Endothelial cell of umbilical vein (primary cell): Measurements from ENCODE around the gene PIGT. TPM values are rescaled to one million over a fixed set of nuclear protein-coding genes. Genes with fewer than 3 reads are reported as not detected.

Experiments
- BruUV-seq: library from RNA; stranded (reverse); fragments of 400-500 nt; replicated peaks from 2 replicates; lab custom pipeline; 2021; lab: Mats Ljungman, UMichigan
- CTCF ChIA-PET: fragments of 300-600, 350-600 bp; sonication (Branson Sonifier 250); formaldehyde crosslinking; loops from one replicate; lab custom pipeline; 2021; ENCODE audit warnings: antibody characterized with exemption, inconsistent platforms; lab: Charles Lee
- POLR2A ChIA-PET: fragments of 300-600, 350-600 bp; sonication (Branson Sonifier 250); formaldehyde crosslinking; loops from one replicate; lab custom pipeline; 2021; ENCODE audit warnings: antibody characterized with exemption, inconsistent platforms; lab: Charles Lee
- DNase-seq: peaks from one replicate; pipeline ENCODE4 v3.0.0-alpha.2; 2011; ENCODE audit warnings: low read depth, low spot score
- FAIRE-seq: peaks from 2 replicates; lab custom pipeline; 2011; peaks lifted over from hg19 to GRCh38; lab: Jason Lieb, UNC
- H2AFZ ChIP-seq: 2 replicates; pipeline ENCODE4 v1.6.0; 2012; ENCODE audit warnings: low read depth, low read length, control low read depth, inconsistent platforms
- H3K27ac ChIP-seq: 2 replicates; pipeline ENCODE4 v1.5.1; 2011; ENCODE audit warnings: low read depth, mild to moderate bottlenecking, control low read depth, low read length, moderate library complexity; ENCODE audit not compliant: insufficient read depth
- H3K27me3 ChIP-seq, 2 experiments: 2 replicates each; pipeline versions ENCODE4 v1.6.0 to v1.6.1; 2011; ENCODE audit warnings: low read length in 2 of 2, mixed read lengths in 1 of 2; ENCODE audit not compliant: control insufficient read depth in 2 of 2, insufficient read depth in 2 of 2
- H3K36me3 ChIP-seq, 2 experiments: 2 replicates in 1 of 2; 3 replicates in 1 of 2; pipeline ENCODE4 v1.5.1; 2011; ENCODE audit warnings: low read length in 2 of 2, mild to moderate bottlenecking in 1 of 2, moderate library complexity in 1 of 2; ENCODE audit not compliant: control insufficient read depth in 2 of 2, insufficient read depth in 2 of 2; ENCODE audit errors: extremely low read depth in 1 of 2
- H3K4me1 ChIP-seq: 3 replicates; pipeline ENCODE4 v1.5.1; 2011; ENCODE audit warnings: mild to moderate bottlenecking, low read length; ENCODE audit not compliant: control insufficient read depth, insufficient read depth; ENCODE audit errors: extremely low read depth
- H3K4me2 ChIP-seq: 2 replicates; pipeline ENCODE4 v1.6.1; 2011; ENCODE audit warnings: low read length, control low read depth, mixed read lengths; ENCODE audit not compliant: insufficient read depth
- H3K4me3 ChIP-seq, 3 experiments: fragments of 200-600 bp in 1 of 3; sonication (generic), shearing (Covaris generic) in 1 of 3; replicated peaks in 1 of 3; 2 replicates each; pipeline ENCODE4 v1.5.1; 2011 to 2016; ENCODE audit warnings: control low read depth in 3 of 3, low read length in 3 of 3, mild to moderate bottlenecking in 2 of 3, inconsistent platforms in 1 of 3, low read depth in 1 of 3, moderate library complexity in 1 of 3; ENCODE audit not compliant: insufficient read depth in 1 of 3
- H3K79me2 ChIP-seq: 2 replicates; pipeline ENCODE4 v1.6.0; 2012; ENCODE audit warnings: low read length, inconsistent platforms; ENCODE audit not compliant: control insufficient read depth, insufficient read depth
- H3K9ac ChIP-seq: replicated peaks from 2 replicates; pipeline ENCODE3; 2011; ENCODE audit warnings: low read length, control low read depth; ENCODE audit not compliant: insufficient read depth; ENCODE audit errors: extremely low read depth
- H3K9me1 ChIP-seq: replicated peaks from 3 replicates; pipeline ENCODE4 v1.6.0; 2011; ENCODE audit warnings: mild to moderate bottlenecking, low read length; ENCODE audit not compliant: control insufficient read depth, insufficient read depth; ENCODE audit errors: extremely low read depth
- H3K9me3 ChIP-seq: replicated peaks from 2 replicates; pipeline ENCODE4 v1.5.1; 2012; ENCODE audit warnings: low read length, inconsistent platforms; ENCODE audit not compliant: control insufficient read depth, insufficient read depth
- H4K20me1 ChIP-seq: replicated peaks from 2 replicates; pipeline ENCODE3; 2011; ENCODE audit warnings: mild to moderate bottlenecking, low read length; ENCODE audit not compliant: control insufficient read depth, insufficient read depth; ENCODE audit errors: extremely low read depth
- CTCF ChIP-seq, 2 donors: IDR thresholded peaks; 1 replicate in 1 of 2; 2 replicates in 1 of 2; pipeline ENCODE4 v1.5.1; 2011; ENCODE audit warnings: low read length in 2 of 2, mild to moderate bottlenecking in 2 of 2, moderate library complexity in 2 of 2, control low read depth in 1 of 2, inconsistent platforms in 1 of 2, low read depth in 1 of 2; ENCODE audit not compliant: insufficient read depth in 1 of 2; ENCODE audit errors: extremely low read depth in 1 of 2
- EZH2 ChIP-seq: IDR thresholded peaks from 2 replicates; pipeline ENCODE4 v1.6.1; 2012; ENCODE audit warnings: borderline replicate concordance, low read depth, mild to moderate bottlenecking, moderate library complexity, low read length, inconsistent platforms; ENCODE audit not compliant: severe bottlenecking
- FOS ChIP-seq: IDR thresholded peaks from 2 replicates; pipeline ENCODE4 v1.6.1; 2011; ENCODE audit warnings: mild to moderate bottlenecking, low read length, moderate library complexity, borderline replicate concordance; ENCODE audit not compliant: insufficient read depth
- GATA2 ChIP-seq: IDR thresholded peaks from 2 replicates; pipeline ENCODE4 v1.7.0; 2011; ENCODE audit warnings: low read depth, mild to moderate bottlenecking, moderate library complexity, mixed read lengths, low read length; ENCODE audit not compliant: insufficient read length, insufficient read depth
- JUN ChIP-seq: IDR thresholded peaks from 2 replicates; pipeline ENCODE4 v1.6.1; 2011; ENCODE audit warnings: borderline replicate concordance, low read depth; ENCODE audit not compliant: insufficient read length, insufficient read depth
- MAX ChIP-seq: IDR thresholded peaks from 2 replicates; pipeline ENCODE4 v1.6.1; 2011; ENCODE audit not compliant: insufficient read depth, insufficient read length
- MYC ChIP-seq: IDR thresholded peaks from one replicate; pipeline ENCODE4 v1.6.1; 2011; ENCODE audit warnings: mild to moderate bottlenecking, low read depth, low read length
- POLR2A ChIP-seq: IDR thresholded peaks from 2 replicates; pipeline ENCODE4 v1.6.1; 2012; ENCODE audit warnings: low read depth, mild to moderate bottlenecking, control low read depth, low read length
- POLR2AphosphoS5 ChIP-seq: IDR thresholded peaks from 2 replicates; pipeline ENCODE4 v1.6.1; 2012; ENCODE audit warnings: low read depth, mild to moderate bottlenecking, control low read depth, low read length, moderate library complexity; ENCODE audit not compliant: insufficient read depth
- dilution Hi-C: fragments of 300-500 bp; cut with MboI; formaldehyde crosslinking; loops from one replicate; pipeline ENCODE4 v1.15.0; 2019; ENCODE audit warnings: low sequenced_read_pairs; ENCODE audit not compliant: extremely low pct_ligation_motif_present
- intact Hi-C: fragments of 100-400 bp; cut with micrococcal nuclease; formaldehyde crosslinking; loops from one replicate; pipeline ENCODE4 v1.10.0; 2022
- polyA plus RNA-seq, 4 experiments: library from polyadenylated mRNA; depleted of rRNA in 3 of 4; stranded (reverse) in 3 of 4; unstranded in 1 of 4; fragments of >200 nt; gene quantifications; 2 replicates each; pipeline versions ENCODE4 v1.2.1 to v1.2.3, GENCODE V29; 2011 to 2012; ENCODE audit warnings: missing spikeins in 1 of 4
- total RNA-seq: library from RNA; stranded (reverse); gene quantifications from 2 replicates; pipeline ENCODE4 v1.2.3, GENCODE V29; 2021

Gene PIGT
- total and polyA plus RNA-seq, 2 donors (not counting 3 experiments of a cell fraction or from before 2014, with no cell fraction given) = 96.8 to 143 TPM

- Histone ChIP-seq H3K36me3 (no peaks in the 10 kb centered on the region), H2AFZ (no peak overlapping the region), H3K4me3 (no peak overlapping the region), H3K79me2 (no peaks in the 10 kb centered on the region), H3K9me1 (no peaks in the 10 kb centered on the region), H3K9me3 (no peaks in the 10 kb centered on the region), H3K9ac (no peak overlapping the region), H3K27me3 (no peaks in the 10 kb centered on the region), H4K20me1 (no peaks in the 10 kb centered on the region), H3K4me1 (no peaks in the 10 kb centered on the region), H3K27ac (no peak overlapping the region), H3K4me2 (no peak overlapping the region)
- no peak for TF ChIP-seq GATA2
- TF ChIP-seq POLR2AphosphoS5 = no peak
- TF ChIP-seq MAX = no peak
- no peak for TF ChIP-seq EZH2
- no peak for TF ChIP-seq FOS
- TF ChIP-seq CTCF (IDR thresholded peaks at IDR 0.05; ENCODE audit: extremely low read depth in 1 of 2, insufficient read depth in 1 of 2, low read depth in 1 of 2, low read length in 2 of 2) = no peak
- TF ChIP-seq MYC = no peak
- TF ChIP-seq JUN = no peak
- TF ChIP-seq POLR2A = no peak
- ChIA-PET POLR2A (no interaction called here), CTCF (interaction anchor here (1.0 to 8.5 kb wide), 7 partner anchors 13 to 319 kb away, joined by 3 to 88 read pairs (median 21); no protein-coding TSS in a partner anchor)
- DNase-seq = no peak
- no peak for FAIRE-seq
- dilution Hi-C loops = no loop called here
- no TSS peak for BruUV-seq
- intact Hi-C loops = no loop called here
These were observed 36.3 kb downstream of the PIGT start for GRCh38 chr20:45452238-45452637.
